Measurements from ENCODE around the gene STK32C. TPM values are rescaled to one million over a fixed set of nuclear protein-coding genes. Genes with fewer than 3 reads are reported as not detected.

STK32C gene
- total and polyA plus RNA-seq, 12 donors, result 2.7 to 8.9 (median 5.7) TPM

- no peak for ATAC-seq
These were observed 6.1 kb downstream of the STK32C start for GRCh38 chr10:132301371-132302330.

DNA sequence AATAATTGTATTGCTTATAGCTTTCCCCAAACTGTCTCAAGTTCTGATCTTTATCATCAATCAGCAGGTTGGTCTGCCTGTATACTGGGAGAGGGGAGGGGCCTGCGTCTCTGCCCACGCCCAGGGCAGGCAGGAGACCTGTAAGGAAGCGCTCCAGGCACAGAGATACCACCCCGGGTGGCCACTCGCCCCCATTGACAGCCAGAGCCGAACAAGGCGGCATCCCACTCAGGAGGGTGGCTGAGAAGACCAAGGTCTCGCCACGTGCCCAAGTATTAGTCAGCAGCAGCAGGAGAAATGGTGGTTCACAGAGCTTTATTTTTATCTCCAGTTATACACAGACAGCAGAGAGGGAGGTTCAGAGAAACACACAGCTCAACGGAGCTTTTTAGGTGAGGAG is 7.2 kb downstream of the STK32C start:
- intact Hi-C loops (cut with DNase I), result no loop called here
- no peaks in the 10 kb centered on the region for H3K9me3 ChIP-seq
- H3K27ac ChIP-seq, result no peak overlapping the region
- WGBS, 2 donors, result 70 to 76% methylated on average over 10 of the region's 10 CpGs
- no peak for DNase-seq
- TF ChIP-seq, protein P1, sequence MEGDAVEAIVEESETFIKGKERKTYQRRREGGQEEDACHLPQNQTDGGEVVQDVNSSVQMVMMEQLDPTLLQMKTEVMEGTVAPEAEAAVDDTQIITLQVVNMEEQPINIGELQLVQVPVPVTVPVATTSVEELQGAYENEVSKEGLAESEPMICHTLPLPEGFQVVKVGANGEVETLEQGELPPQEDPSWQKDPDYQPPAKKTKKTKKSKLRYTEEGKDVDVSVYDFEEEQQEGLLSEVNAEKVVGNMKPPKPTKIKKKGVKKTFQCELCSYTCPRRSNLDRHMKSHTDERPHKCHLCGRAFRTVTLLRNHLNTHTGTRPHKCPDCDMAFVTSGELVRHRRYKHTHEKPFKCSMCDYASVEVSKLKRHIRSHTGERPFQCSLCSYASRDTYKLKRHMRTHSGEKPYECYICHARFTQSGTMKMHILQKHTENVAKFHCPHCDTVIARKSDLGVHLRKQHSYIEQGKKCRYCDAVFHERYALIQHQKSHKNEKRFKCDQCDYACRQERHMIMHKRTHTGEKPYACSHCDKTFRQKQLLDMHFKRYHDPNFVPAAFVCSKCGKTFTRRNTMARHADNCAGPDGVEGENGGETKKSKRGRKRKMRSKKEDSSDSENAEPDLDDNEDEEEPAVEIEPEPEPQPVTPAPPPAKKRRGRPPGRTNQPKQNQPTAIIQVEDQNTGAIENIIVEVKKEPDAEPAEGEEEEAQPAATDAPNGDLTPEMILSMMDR (IDR thresholded peaks at IDR 0.05), result no peak
- H3K4me1 ChIP-seq, result peaks cover 0 to 9% (median 0%) of the 10 kb centered on the region in 9 donors
- H3K4me3 ChIP-seq, result no peak overlapping the region
- ATAC-seq, result no peak
- H3K36me3 ChIP-seq, result no peaks in the 10 kb centered on the region
- H3K27me3 ChIP-seq, result peaks cover 0 to 4% (median 0%) of the 10 kb centered on the region in 7 donors

More at GRCh38 chr10:132301371-132302330, 6.1 kb downstream of the STK32C start:
- Histone ChIP-seq H3K36me3 (no peaks in the 10 kb centered on the region), H3K9me3 (no peaks in the 10 kb centered on the region), H3K27me3 (peaks cover 0 to 7% (median 0%) of the 10 kb centered on the region in 7 donors), H3K27ac (no peak overlapping the region), H3K4me1 (peaks cover under 1 to 12% (median 3%) of the 10 kb centered on the region in 9 donors), H3K4me3 (no peak overlapping the region)
- intact Hi-C loops (cut with DNase I), result no loop called here
- no peak for DNase-seq
- 86 to 90% methylated on average over 38 of the region's 38 CpGs for WGBS, 2 donors
- TF ChIP-seq, protein P1 (IDR thresholded peaks at IDR 0.05), result no peak

- peaks cover 0 to 9% (median 0%) of the 10 kb centered on the region in 9 donors for H3K4me1 ChIP-seq
- H3K36me3 ChIP-seq, result no peaks in the 10 kb centered on the region
- ATAC-seq (no peak), DNase-seq (no peak)
- H3K27ac ChIP-seq, result no peak overlapping the region
- peaks cover 0 to 6% (median 0%) of the 10 kb centered on the region in 7 donors for H3K27me3 ChIP-seq
- TF ChIP-seq, protein P1 (IDR thresholded peaks at IDR 0.05), result no peak
- no peak overlapping the region for H3K4me3 ChIP-seq
- 89 to 90% methylated on average over 34 of the region's 34 CpGs for WGBS, 2 donors
- intact Hi-C loops (cut with DNase I), result no loop called here
- H3K9me3 ChIP-seq, result no peaks in the 10 kb centered on the region
These were observed 8.1 kb downstream of the STK32C start for GRCh38 chr10:132299371-132300336.

Measured in heart right ventricle (tissue), 16 donors.